HEK293 (cell line): ENCODE data around the gene RB1.

Experiments used
- CTCF ChIA-PET: fragments of 350-600 bp; formaldehyde crosslinking; extraction: SDS; loops from one replicate; lab custom pipeline; 2021; ENCODE audit warnings: antibody characterized with exemption; lab: Yijun Ruan, JAX
- POLR2A ChIA-PET: fragments of 300-600 bp; formaldehyde crosslinking; extraction: SDS; loops from one replicate; lab custom pipeline; 2020; ENCODE audit warnings: antibody characterized with exemption, inconsistent platforms; lab: Yijun Ruan, JAX
- H3K27ac ChIP-seq: fragments of 200-500 bp; sonication (Bioruptor generic); 2 replicates; pipeline ENCODE4 v1.5.1; 2014; ENCODE audit warnings: low read depth, low read length, control low read depth, inconsistent platforms; ENCODE audit errors: extremely low read depth
- H3K36me3 ChIP-seq, 2 experiments: fragments of 200-500 bp in 1 of 2; sonication (Bioruptor generic) in 1 of 2; 1 replicate in 1 of 2; 2 replicates in 1 of 2; pipeline ENCODE4 v1.5.1; 2014 to 2017; ENCODE audit warnings: inconsistent platforms in 2 of 2, low read length in 2 of 2; ENCODE audit not compliant: control insufficient read depth in 2 of 2, insufficient read depth in 1 of 2
- H3K4me1 ChIP-seq: fragments of 200-500 bp; sonication (Bioruptor generic); 2 replicates; pipeline ENCODE4 v1.5.1; 2014; ENCODE audit warnings: mild to moderate bottlenecking, low read length, inconsistent platforms; ENCODE audit not compliant: control insufficient read depth, insufficient read depth
- H3K4me3 ChIP-seq: 2 replicates; pipeline ENCODE4 v1.5.1; 2011; ENCODE audit warnings: low read depth, mild to moderate bottlenecking, control low read depth, low read length, moderate library complexity
- H3K9me3 ChIP-seq: fragments of 200-500 bp; sonication (Bioruptor generic); 2 replicates; pipeline ENCODE4 v1.5.1; 2014; ENCODE audit warnings: low read depth, low read length, inconsistent platforms; ENCODE audit not compliant: control insufficient read depth, insufficient read depth
- HIC1 ChIP-seq: fragments of 450-650 bp; formaldehyde crosslinking; IDR thresholded peaks from 2 replicates; pipeline ENCODE4 v1.5.1; 2016; ENCODE audit warnings: missing biosample characterization, missing genetic modification characterization
- OSR2 ChIP-seq: fragments of 450-650 bp; formaldehyde crosslinking; IDR thresholded peaks from 2 replicates; pipeline ENCODE4 v1.5.1; 2016; ENCODE audit warnings: missing biosample characterization, missing genetic modification characterization
- RBAK ChIP-seq: fragments of 450-650 bp; formaldehyde crosslinking; IDR thresholded peaks from 2 replicates; pipeline ENCODE4 v1.5.1; 2016; ENCODE audit warnings: missing biosample characterization, missing genetic modification characterization
- SP3 ChIP-seq: fragments of 450-650 bp; formaldehyde crosslinking; IDR thresholded peaks from 2 replicates; pipeline ENCODE4 v1.5.1; 2016; ENCODE audit warnings: missing biosample characterization, missing genetic modification characterization
- ZNF132 ChIP-seq: fragments of 450-650 bp; formaldehyde crosslinking; IDR thresholded peaks from 2 replicates; pipeline ENCODE4 v1.5.1; 2017; ENCODE audit warnings: missing biosample characterization, missing genetic modification characterization, borderline replicate concordance
- ZNF138 ChIP-seq: fragments of 450-650 bp; formaldehyde crosslinking; IDR thresholded peaks from 2 replicates; pipeline ENCODE4 v1.5.1; 2016; ENCODE audit warnings: missing biosample characterization, missing genetic modification characterization, borderline replicate concordance
- ZNF266 ChIP-seq: fragments of 450-650 bp; formaldehyde crosslinking; IDR thresholded peaks from 2 replicates; pipeline ENCODE4 v1.5.1; 2016; ENCODE audit warnings: missing biosample characterization, missing genetic modification characterization, low read depth
- ZNF280C ChIP-seq: fragments of 450-650 bp; formaldehyde crosslinking; IDR thresholded peaks from 2 replicates; pipeline ENCODE4 v1.5.1; 2016; ENCODE audit warnings: missing biosample characterization, missing genetic modification characterization
- ZNF302 ChIP-seq: fragments of 450-650 bp; formaldehyde crosslinking; IDR thresholded peaks from 2 replicates; pipeline ENCODE4 v1.5.1; 2016; ENCODE audit warnings: missing biosample characterization, missing genetic modification characterization, low read depth
- ZNF488 ChIP-seq: fragments of 450-650 bp; formaldehyde crosslinking; IDR thresholded peaks from 2 replicates; pipeline ENCODE4 v1.5.1; 2016; ENCODE audit warnings: missing biosample characterization, missing genetic modification characterization
- ZNF654 ChIP-seq: fragments of 450-650 bp; formaldehyde crosslinking; IDR thresholded peaks from 2 replicates; pipeline ENCODE4 v1.5.1; 2016; ENCODE audit warnings: low read depth, missing biosample characterization, missing genetic modification characterization
- ZNF677 ChIP-seq: fragments of 450-650 bp; IDR thresholded peaks from 2 replicates; pipeline ENCODE4 v1.5.0; 2018; ENCODE audit warnings: missing biosample characterization, mild to moderate bottlenecking, missing genetic modification characterization, moderate library complexity
- ZNF701 ChIP-seq: fragments of 450-650 bp; formaldehyde crosslinking; IDR thresholded peaks from 2 replicates; pipeline ENCODE4 v1.5.1; 2016; ENCODE audit warnings: missing biosample characterization, missing genetic modification characterization
- TF ChIP-seq, protein P1 (sequence below): fragments of 450-650 bp; formaldehyde crosslinking; IDR thresholded peaks from 2 replicates; pipeline ENCODE4 v1.5.1; 2016; ENCODE audit warnings: missing biosample characterization, missing genetic modification characterization
- TF ChIP-seq, protein P2 (sequence below): fragments of 450-650 bp; formaldehyde crosslinking; IDR thresholded peaks from 2 replicates; pipeline ENCODE4 v1.5.1; 2016; ENCODE audit warnings: missing biosample characterization, missing genetic modification characterization
- TF ChIP-seq, protein P3 (sequence below): fragments of 450-650 bp; formaldehyde crosslinking; IDR thresholded peaks from 2 replicates; pipeline ENCODE4 v1.5.1; 2016; ENCODE audit warnings: missing biosample characterization, missing genetic modification characterization
- TF ChIP-seq, protein P4 (sequence below): fragments of 450-650 bp; formaldehyde crosslinking; optimal IDR thresholded peaks from 2 replicates; pipeline ENCODE3; 2016; ENCODE audit warnings: missing biosample characterization, mild to moderate bottlenecking, missing genetic modification characterization
- TF ChIP-seq, protein P5 (sequence below): fragments of 450-650 bp; formaldehyde crosslinking; IDR thresholded peaks from 2 replicates; pipeline ENCODE4 v1.5.1; 2017; ENCODE audit warnings: missing biosample characterization, missing genetic modification characterization
- TF ChIP-seq, protein P6 (sequence below): fragments of 450-650 bp; formaldehyde crosslinking; IDR thresholded peaks from 2 replicates; pipeline ENCODE4 v1.5.1; 2017; ENCODE audit warnings: missing biosample characterization, missing genetic modification characterization

Gene RB1

GRCh38 chr13:48437371-48437770 lies 133.8 kb downstream of the RB1 start (continued):
- TF ChIP-seq, protein P1, sequence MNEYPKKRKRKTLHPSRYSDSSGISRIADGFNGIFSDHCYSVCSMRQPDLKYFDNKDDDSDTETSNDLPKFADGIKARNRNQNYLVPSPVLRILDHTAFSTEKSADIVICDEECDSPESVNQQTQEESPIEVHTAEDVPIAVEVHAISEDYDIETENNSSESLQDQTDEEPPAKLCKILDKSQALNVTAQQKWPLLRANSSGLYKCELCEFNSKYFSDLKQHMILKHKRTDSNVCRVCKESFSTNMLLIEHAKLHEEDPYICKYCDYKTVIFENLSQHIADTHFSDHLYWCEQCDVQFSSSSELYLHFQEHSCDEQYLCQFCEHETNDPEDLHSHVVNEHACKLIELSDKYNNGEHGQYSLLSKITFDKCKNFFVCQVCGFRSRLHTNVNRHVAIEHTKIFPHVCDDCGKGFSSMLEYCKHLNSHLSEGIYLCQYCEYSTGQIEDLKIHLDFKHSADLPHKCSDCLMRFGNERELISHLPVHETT (tag by site-specific recombination) = no peak

GRCh38 chr13:48443442-48444208 lies 140.1 kb downstream of the RB1 start:
- Histone ChIP-seq H3K4me1 (no peaks in the 10 kb centered on the region), H3K27ac (no peak overlapping the region), H3K9me3 (no peaks in the 10 kb centered on the region), H3K36me3 (no peaks in the 10 kb centered on the region), H3K4me3 (no peak overlapping the region)
- ChIA-PET CTCF (no interaction called here), POLR2A (no interaction called here)
- TF ChIP-seq SP3 (tag by site-specific recombination) (no peak), ZNF302 (tag by site-specific recombination) (no peak), HIC1 (tag by site-specific recombination) (no peak), RBAK (no peak), ZNF488 (tag by site-specific recombination) (no peak), ZNF701 (tag by site-specific recombination) (no peak), ZNF280C (tag by site-specific recombination) (no peak), ZNF266 (no peak), ZNF654 (no peak), ZNF138 (tag by site-specific recombination) (no peak), ZNF677 (tag by site-specific recombination) (no peak), OSR2 (no peak), ZNF132 (tag by site-specific recombination) (no peak)
- TF ChIP-seq, protein P2, sequence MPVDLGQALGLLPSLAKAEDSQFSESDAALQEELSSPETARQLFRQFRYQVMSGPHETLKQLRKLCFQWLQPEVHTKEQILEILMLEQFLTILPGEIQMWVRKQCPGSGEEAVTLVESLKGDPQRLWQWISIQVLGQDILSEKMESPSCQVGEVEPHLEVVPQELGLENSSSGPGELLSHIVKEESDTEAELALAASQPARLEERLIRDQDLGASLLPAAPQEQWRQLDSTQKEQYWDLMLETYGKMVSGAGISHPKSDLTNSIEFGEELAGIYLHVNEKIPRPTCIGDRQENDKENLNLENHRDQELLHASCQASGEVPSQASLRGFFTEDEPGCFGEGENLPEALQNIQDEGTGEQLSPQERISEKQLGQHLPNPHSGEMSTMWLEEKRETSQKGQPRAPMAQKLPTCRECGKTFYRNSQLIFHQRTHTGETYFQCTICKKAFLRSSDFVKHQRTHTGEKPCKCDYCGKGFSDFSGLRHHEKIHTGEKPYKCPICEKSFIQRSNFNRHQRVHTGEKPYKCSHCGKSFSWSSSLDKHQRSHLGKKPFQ (tag by site-specific recombination) = no peak
- TF ChIP-seq, protein P3, sequence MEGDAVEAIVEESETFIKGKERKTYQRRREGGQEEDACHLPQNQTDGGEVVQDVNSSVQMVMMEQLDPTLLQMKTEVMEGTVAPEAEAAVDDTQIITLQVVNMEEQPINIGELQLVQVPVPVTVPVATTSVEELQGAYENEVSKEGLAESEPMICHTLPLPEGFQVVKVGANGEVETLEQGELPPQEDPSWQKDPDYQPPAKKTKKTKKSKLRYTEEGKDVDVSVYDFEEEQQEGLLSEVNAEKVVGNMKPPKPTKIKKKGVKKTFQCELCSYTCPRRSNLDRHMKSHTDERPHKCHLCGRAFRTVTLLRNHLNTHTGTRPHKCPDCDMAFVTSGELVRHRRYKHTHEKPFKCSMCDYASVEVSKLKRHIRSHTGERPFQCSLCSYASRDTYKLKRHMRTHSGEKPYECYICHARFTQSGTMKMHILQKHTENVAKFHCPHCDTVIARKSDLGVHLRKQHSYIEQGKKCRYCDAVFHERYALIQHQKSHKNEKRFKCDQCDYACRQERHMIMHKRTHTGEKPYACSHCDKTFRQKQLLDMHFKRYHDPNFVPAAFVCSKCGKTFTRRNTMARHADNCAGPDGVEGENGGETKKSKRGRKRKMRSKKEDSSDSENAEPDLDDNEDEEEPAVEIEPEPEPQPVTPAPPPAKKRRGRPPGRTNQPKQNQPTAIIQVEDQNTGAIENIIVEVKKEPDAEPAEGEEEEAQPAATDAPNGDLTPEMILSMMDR = no peak
- TF ChIP-seq, protein P4, sequence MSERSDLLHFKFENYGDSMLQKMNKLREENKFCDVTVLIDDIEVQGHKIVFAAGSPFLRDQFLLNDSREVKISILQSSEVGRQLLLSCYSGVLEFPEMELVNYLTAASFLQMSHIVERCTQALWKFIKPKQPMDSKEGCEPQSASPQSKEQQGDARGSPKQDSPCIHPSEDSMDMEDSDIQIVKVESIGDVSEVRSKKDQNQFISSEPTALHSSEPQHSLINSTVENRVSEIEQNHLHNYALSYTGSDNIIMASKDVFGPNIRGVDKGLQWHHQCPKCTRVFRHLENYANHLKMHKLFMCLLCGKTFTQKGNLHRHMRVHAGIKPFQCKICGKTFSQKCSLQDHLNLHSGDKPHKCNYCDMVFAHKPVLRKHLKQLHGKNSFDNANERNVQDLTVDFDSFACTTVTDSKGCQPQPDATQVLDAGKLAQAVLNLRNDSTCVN (tag by site-specific recombination) = no peak
- TF ChIP-seq, protein P5, sequence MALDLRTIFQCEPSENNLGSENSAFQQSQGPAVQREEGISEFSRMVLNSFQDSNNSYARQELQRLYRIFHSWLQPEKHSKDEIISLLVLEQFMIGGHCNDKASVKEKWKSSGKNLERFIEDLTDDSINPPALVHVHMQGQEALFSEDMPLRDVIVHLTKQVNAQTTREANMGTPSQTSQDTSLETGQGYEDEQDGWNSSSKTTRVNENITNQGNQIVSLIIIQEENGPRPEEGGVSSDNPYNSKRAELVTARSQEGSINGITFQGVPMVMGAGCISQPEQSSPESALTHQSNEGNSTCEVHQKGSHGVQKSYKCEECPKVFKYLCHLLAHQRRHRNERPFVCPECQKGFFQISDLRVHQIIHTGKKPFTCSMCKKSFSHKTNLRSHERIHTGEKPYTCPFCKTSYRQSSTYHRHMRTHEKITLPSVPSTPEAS (tag by site-specific recombination) = no peak
- TF ChIP-seq, protein P6, sequence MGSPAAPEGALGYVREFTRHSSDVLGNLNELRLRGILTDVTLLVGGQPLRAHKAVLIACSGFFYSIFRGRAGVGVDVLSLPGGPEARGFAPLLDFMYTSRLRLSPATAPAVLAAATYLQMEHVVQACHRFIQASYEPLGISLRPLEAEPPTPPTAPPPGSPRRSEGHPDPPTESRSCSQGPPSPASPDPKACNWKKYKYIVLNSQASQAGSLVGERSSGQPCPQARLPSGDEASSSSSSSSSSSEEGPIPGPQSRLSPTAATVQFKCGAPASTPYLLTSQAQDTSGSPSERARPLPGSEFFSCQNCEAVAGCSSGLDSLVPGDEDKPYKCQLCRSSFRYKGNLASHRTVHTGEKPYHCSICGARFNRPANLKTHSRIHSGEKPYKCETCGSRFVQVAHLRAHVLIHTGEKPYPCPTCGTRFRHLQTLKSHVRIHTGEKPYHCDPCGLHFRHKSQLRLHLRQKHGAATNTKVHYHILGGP (tag by site-specific recombination) = no peak
